NK-92 treated with Interleukin-12 subunit alpha and Interleukin-12 subunit beta, amount 100 ng/mL, for 24 hours (cell line): ENCODE results near the gene TFAP2B.

Experiments used
- DNase-seq: peaks from one replicate; lab custom pipeline; 2025; lab: John Stamatoyannopoulos, UW

TFAP2B gene

GRCh38 chr6:50848989-50849795, 30.5 kb downstream of the TFAP2B start:
- DNase-seq: no peak

- no peak for DNase-seq
Observed at GRCh38 chr6:50849796-50850180, 31.1 kb downstream of the TFAP2B start.

GRCh38 chr6:50850223-50851048, 31.8 kb downstream of the TFAP2B start:
- DNase-seq: no peak

- DNase-seq: no peak
Observed at GRCh38 chr6:50851049-50851845, 32.6 kb downstream of the TFAP2B start.

- no peak for DNase-seq
Observed at GRCh38 chr6:50853939-50854338, 35.3 kb downstream of the TFAP2B start.

GRCh38 chr6:50861692-50862091, 43.0 kb downstream of the TFAP2B start:
- no peak for DNase-seq

GRCh38 chr6:50862176-50862575, 43.5 kb downstream of the TFAP2B start:
- no peak for DNase-seq

- DNase-seq: no peak
Observed at GRCh38 chr6:50864601-50865000, 45.9 kb downstream of the TFAP2B start.

GRCh38 chr6:50868466-50868865, 49.8 kb downstream of the TFAP2B start:
- no peak for DNase-seq

- DNase-seq: no peak
Observed at GRCh38 chr6:50873167-50873566, 54.5 kb downstream of the TFAP2B start.

GRCh38 chr6:50884364-50884763, 65.7 kb downstream of the TFAP2B start:
- no peak for DNase-seq

GRCh38 chr6:50887112-50887511, 68.4 kb downstream of the TFAP2B start:
- no peak for DNase-seq

GRCh38 chr6:50889497-50889896, 70.8 kb downstream of the TFAP2B start:
- no peak for DNase-seq

- no peak for DNase-seq
Observed at GRCh38 chr6:50889935-50890334, 71.3 kb downstream of the TFAP2B start.

- no peak for DNase-seq
Observed at GRCh38 chr6:50890579-50890978, 71.9 kb downstream of the TFAP2B start.

- no peak for DNase-seq
Observed at GRCh38 chr6:50891290-50891689, 72.6 kb downstream of the TFAP2B start.
